SK-N-SH treated with all-trans-retinoic acid at 6 μM for 48 hours (cell line): ENCODE measurements around the gene CYB561.

Experiments
- ATAC-seq: fragments of 200-7000 bp; cut with Tn5 transposase; 3 replicates; pipeline ENCODE4 v1.9.1; 2020; ENCODE audit warnings: mild to moderate bottlenecking, moderate library complexity
- ARNTL ChIP-seq: fragments of 450-650 bp; formaldehyde crosslinking; IDR thresholded peaks from 2 replicates; pipeline ENCODE4 v1.5.0; 2020; ENCODE audit warnings: low read depth, mild to moderate bottlenecking, moderate library complexity, borderline replicate concordance
- BACH2 ChIP-seq: fragments of 250-450 bp; sonication (Bioruptor Pico); IDR thresholded peaks from 2 replicates; pipeline ENCODE4 v1.9.0; 2021; ENCODE audit warnings: mild to moderate bottlenecking, borderline replicate concordance
- CREB5 ChIP-seq: fragments of 250-450 bp; sonication (Bioruptor Pico); IDR thresholded peaks from 2 replicates; pipeline ENCODE4 v1.5.1; 2020; ENCODE audit warnings: low read depth, mild to moderate bottlenecking, moderate library complexity
- CSDC2 ChIP-seq: fragments of 250-450 bp; sonication (Bioruptor Pico); IDR thresholded peaks from 2 replicates; pipeline ENCODE4 v1.5.0; 2020; ENCODE audit warnings: mild to moderate bottlenecking, moderate library complexity
- CSRNP3 ChIP-seq: fragments of 250-450 bp; sonication (Bioruptor Pico); IDR thresholded peaks from 2 replicates; pipeline ENCODE4 v1.5.1; 2021; ENCODE audit warnings: mild to moderate bottlenecking, moderate library complexity
- ESRRG ChIP-seq: fragments of 250-450 bp; sonication (Bioruptor Pico); IDR thresholded peaks from 2 replicates; pipeline ENCODE4 v1.6.1; 2021; ENCODE audit warnings: mild to moderate bottlenecking
- GLIS3 ChIP-seq: fragments of 250-450 bp; sonication (Bioruptor Pico); IDR thresholded peaks from 2 replicates; pipeline ENCODE4 v1.5.0; 2020; ENCODE audit warnings: mild to moderate bottlenecking, moderate library complexity
- ISL1 ChIP-seq: fragments of 250-450 bp; sonication (Bioruptor Pico); IDR thresholded peaks from 2 replicates; pipeline ENCODE4 v2.1.2; 2022; ENCODE audit warnings: mild to moderate bottlenecking, moderate library complexity
- OSR1 ChIP-seq: fragments of 250-450 bp; sonication (Bioruptor Pico); IDR thresholded peaks from 2 replicates; pipeline ENCODE4 v1.8.0; 2022; ENCODE audit warnings: moderate library complexity, mild to moderate bottlenecking, inconsistent platforms
- PPARA ChIP-seq: fragments of 250-450 bp; sonication (Bioruptor Pico); IDR thresholded peaks from 2 replicates; pipeline ENCODE4 v1.5.0; 2020; ENCODE audit warnings: mild to moderate bottlenecking, borderline replicate concordance
- RARB ChIP-seq: fragments of 250-450 bp; sonication (Bioruptor Pico); IDR thresholded peaks from 2 replicates; pipeline ENCODE4 v1.8.0; 2021; ENCODE audit warnings: mild to moderate bottlenecking, moderate library complexity
- TCF4 ChIP-seq: fragments of 250-450 bp; sonication (Bioruptor Pico); IDR thresholded peaks from 2 replicates; pipeline ENCODE4 v1.8.0; 2021; ENCODE audit warnings: mild to moderate bottlenecking, moderate library complexity, borderline replicate concordance
- TOX ChIP-seq: fragments of 250-450 bp; sonication (Bioruptor Pico); IDR thresholded peaks from 2 replicates; pipeline ENCODE4 v1.8.0; 2021; ENCODE audit warnings: mild to moderate bottlenecking, moderate library complexity, borderline replicate concordance
- TSHZ2 ChIP-seq: fragments of 250-450 bp; sonication (Bioruptor Pico); IDR thresholded peaks from 2 replicates; pipeline ENCODE4 v1.5.0; 2020; ENCODE audit warnings: mild to moderate bottlenecking, moderate library complexity
- ZC3H10 ChIP-seq: fragments of 250-450 bp; sonication (Bioruptor Pico); IDR thresholded peaks from 2 replicates; pipeline ENCODE4 v1.5.1; 2021; ENCODE audit warnings: mild to moderate bottlenecking, moderate library complexity
- ZFP3 ChIP-seq: fragments of 250-450 bp; sonication (Bioruptor Pico); IDR thresholded peaks from 2 replicates; pipeline ENCODE4 v1.5.0; 2020; ENCODE audit warnings: mild to moderate bottlenecking, moderate library complexity
- ZFP30 ChIP-seq: fragments of 450-650 bp; formaldehyde crosslinking; IDR thresholded peaks from 2 replicates; pipeline ENCODE4 v1.5.0; 2022; ENCODE audit warnings: mild to moderate bottlenecking, moderate library complexity
- ZNF565 ChIP-seq: fragments of 450-650 bp; formaldehyde crosslinking; conservative IDR thresholded peaks from 2 replicates; pipeline ENCODE4 v1.5.0; 2020; ENCODE audit warnings: low read depth, mild to moderate bottlenecking, moderate library complexity
- ZNF70 ChIP-seq: fragments of 450-650 bp; formaldehyde crosslinking; IDR thresholded peaks from 2 replicates; pipeline ENCODE4 v1.5.0; 2020; ENCODE audit warnings: mild to moderate bottlenecking, moderate library complexity
- ZNF8 ChIP-seq: fragments of 450-650 bp; formaldehyde crosslinking; IDR thresholded peaks from 2 replicates; pipeline ENCODE4 v1.5.0; 2020; ENCODE audit warnings: mild to moderate bottlenecking, moderate library complexity
- TF ChIP-seq, protein P1 (sequence below): fragments of 250-450 bp; sonication (Bioruptor Pico); IDR thresholded peaks from 2 replicates; pipeline ENCODE4 v1.8.0; 2021; ENCODE audit warnings: low read depth, mild to moderate bottlenecking, moderate library complexity, borderline replicate concordance
- TF ChIP-seq, protein P2 (sequence below): fragments of 250-450 bp; sonication (Bioruptor Pico); IDR thresholded peaks from 2 replicates; pipeline ENCODE4 v1.8.0; 2020; ENCODE audit warnings: mild to moderate bottlenecking, moderate library complexity, borderline replicate concordance

The CYB561 gene

DNA sequence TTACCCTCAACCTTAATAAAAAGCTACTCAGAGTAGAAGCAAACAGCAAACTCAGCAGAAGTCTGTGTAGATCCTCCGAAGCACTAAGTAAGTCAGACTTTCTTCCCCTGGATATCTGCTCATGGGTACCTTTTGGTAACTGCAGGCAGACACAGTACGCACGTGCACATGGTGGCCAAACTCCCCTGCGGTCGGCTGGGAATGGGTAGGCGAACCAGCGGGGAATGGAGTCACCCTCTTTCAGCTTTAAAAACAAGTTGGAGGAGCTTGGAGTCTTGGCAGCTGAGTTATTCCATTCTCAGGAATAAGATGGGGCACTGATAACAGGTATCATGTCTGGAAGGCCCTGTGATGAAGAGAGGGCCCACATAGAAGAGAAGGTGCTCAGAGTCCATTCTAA, 16.3 kb downstream of the CYB561 start:
- no peak for ATAC-seq
- TF ChIP-seq GLIS3 (CRISPR knock-in tag) (no peak), ISL1 (no peak), TCF4 (no peak), PPARA (no peak), TSHZ2 (CRISPR knock-in tag) (no peak), ZNF8 (CRISPR knock-in tag) (no peak), OSR1 (CRISPR knock-in tag) (no peak), CSDC2 (CRISPR knock-in tag) (no peak), CSRNP3 (CRISPR knock-in tag) (no peak), ZNF565 (CRISPR knock-in tag) (no peak), BACH2 (CRISPR knock-in tag) (no peak), ARNTL (CRISPR knock-in tag) (no peak), CREB5 (CRISPR knock-in tag) (no peak), ZFP3 (CRISPR knock-in tag) (no peak), ZFP30 (CRISPR knock-in tag) (no peak), RARB (CRISPR knock-in tag) (no peak), TOX (no peak), ZNF70 (CRISPR knock-in tag) (no peak)
- TF ChIP-seq, protein P1, sequence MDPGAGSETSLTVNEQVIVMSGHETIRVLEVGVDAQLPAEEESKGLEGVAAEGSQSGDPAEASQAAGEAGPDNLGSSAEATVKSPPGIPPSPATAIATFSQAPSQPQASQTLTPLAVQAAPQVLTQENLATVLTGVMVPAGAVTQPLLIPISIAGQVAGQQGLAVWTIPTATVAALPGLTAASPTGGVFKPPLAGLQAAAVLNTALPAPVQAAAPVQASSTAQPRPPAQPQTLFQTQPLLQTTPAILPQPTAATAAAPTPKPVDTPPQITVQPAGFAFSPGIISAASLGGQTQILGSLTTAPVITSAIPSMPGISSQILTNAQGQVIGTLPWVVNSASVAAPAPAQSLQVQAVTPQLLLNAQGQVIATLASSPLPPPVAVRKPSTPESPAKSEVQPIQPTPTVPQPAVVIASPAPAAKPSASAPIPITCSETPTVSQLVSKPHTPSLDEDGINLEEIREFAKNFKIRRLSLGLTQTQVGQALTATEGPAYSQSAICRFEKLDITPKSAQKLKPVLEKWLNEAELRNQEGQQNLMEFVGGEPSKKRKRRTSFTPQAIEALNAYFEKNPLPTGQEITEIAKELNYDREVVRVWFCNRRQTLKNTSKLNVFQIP = no peak
- TF ChIP-seq, protein P2, sequence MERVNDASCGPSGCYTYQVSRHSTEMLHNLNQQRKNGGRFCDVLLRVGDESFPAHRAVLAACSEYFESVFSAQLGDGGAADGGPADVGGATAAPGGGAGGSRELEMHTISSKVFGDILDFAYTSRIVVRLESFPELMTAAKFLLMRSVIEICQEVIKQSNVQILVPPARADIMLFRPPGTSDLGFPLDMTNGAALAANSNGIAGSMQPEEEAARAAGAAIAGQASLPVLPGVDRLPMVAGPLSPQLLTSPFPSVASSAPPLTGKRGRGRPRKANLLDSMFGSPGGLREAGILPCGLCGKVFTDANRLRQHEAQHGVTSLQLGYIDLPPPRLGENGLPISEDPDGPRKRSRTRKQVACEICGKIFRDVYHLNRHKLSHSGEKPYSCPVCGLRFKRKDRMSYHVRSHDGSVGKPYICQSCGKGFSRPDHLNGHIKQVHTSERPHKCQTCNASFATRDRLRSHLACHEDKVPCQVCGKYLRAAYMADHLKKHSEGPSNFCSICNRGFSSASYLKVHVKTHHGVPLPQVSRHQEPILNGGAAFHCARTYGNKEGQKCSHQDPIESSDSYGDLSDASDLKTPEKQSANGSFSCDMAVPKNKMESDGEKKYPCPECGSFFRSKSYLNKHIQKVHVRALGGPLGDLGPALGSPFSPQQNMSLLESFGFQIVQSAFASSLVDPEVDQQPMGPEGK (CRISPR knock-in tag) = no peak
- TF ChIP-seq, all 23 proteins: peak for 0

- no peak for TF ChIP-seq ZNF70 (CRISPR knock-in tag)
- TF ChIP-seq, protein P2 (CRISPR knock-in tag) = no peak
- no peak for TF ChIP-seq ARNTL (CRISPR knock-in tag)
- TF ChIP-seq CREB5 (CRISPR knock-in tag) = no peak
- no peak for TF ChIP-seq ESRRG (CRISPR knock-in tag)
- no peak for TF ChIP-seq ZC3H10 (CRISPR knock-in tag)
- no peak for TF ChIP-seq CSDC2 (CRISPR knock-in tag)
- TF ChIP-seq PPARA = no peak
- no peak for TF ChIP-seq GLIS3 (CRISPR knock-in tag)
- ATAC-seq = no peak
These were observed 19.2 kb downstream of the CYB561 start for GRCh38 chr17:63426917-63427308.
